Measurements from ENCODE around the gene JAK2. TPM values are rescaled to one million over a fixed set of nuclear protein-coding genes. Genes with fewer than 3 reads are reported as not detected.

The JAK2 gene
- total RNA-seq, 2 experiments from 2014 or later = 4.4 to 11.4 TPM

GRCh38 chr9:4980086-4980727 lies 4.9 kb upstream of the JAK2 start:
- intact Hi-C loops (cut with micrococcal nuclease; ENCODE audit: unreplicated experiment) = loop anchor here (5.0 to 10.0 kb wide), 3 partner anchors 318 to 855 kb away; partner anchors contain the start of genes ERMP1, PLPP6 and RIC1
- Histone ChIP-seq H3K9me2 (ENCODE audit: insufficient read depth, low read length) (no peaks in the 10 kb centered on the region), H3K36me3 (ENCODE audit: insufficient read depth, low read length) (no peaks in the 10 kb centered on the region), H4K20me1 (ENCODE audit: insufficient read depth, low read length) (no peaks in the 10 kb centered on the region), H3K4me1 (ENCODE audit: insufficient read depth, low read length, poor library complexity, severe bottlenecking) (peaks cover 17% of the 10 kb centered on the region), H3K4me2 (ENCODE audit: low read length) (no peak overlapping the region), H3K9me3 (ENCODE audit: low read length) (no peaks in the 10 kb centered on the region), H2AFZ (ENCODE audit: low read length) (no peak overlapping the region), H3K4me3 (ENCODE audit: low read depth, low read length, poor library complexity, severe bottlenecking) (no peak overlapping the region), H3K27ac (ENCODE audit: low read depth, low read length, poor library complexity, severe bottlenecking) (no peak overlapping the region), H3K79me2 (ENCODE audit: insufficient read depth, low read depth, low read length) (no peaks in the 10 kb centered on the region)
- DNase-seq (ENCODE audit: low spot score) = no peak
- BruUV-seq (replicated peaks) = no TSS peak
- ChIA-PET CTCF (ENCODE audit: unreplicated experiment) (no interaction called here), POLR2A (interaction anchor here (1.1 kb wide), 1 partner anchor 8 kb away, joined by 4 read pairs; no protein-coding TSS in a partner anchor)
- TF ChIP-seq, protein P1, sequence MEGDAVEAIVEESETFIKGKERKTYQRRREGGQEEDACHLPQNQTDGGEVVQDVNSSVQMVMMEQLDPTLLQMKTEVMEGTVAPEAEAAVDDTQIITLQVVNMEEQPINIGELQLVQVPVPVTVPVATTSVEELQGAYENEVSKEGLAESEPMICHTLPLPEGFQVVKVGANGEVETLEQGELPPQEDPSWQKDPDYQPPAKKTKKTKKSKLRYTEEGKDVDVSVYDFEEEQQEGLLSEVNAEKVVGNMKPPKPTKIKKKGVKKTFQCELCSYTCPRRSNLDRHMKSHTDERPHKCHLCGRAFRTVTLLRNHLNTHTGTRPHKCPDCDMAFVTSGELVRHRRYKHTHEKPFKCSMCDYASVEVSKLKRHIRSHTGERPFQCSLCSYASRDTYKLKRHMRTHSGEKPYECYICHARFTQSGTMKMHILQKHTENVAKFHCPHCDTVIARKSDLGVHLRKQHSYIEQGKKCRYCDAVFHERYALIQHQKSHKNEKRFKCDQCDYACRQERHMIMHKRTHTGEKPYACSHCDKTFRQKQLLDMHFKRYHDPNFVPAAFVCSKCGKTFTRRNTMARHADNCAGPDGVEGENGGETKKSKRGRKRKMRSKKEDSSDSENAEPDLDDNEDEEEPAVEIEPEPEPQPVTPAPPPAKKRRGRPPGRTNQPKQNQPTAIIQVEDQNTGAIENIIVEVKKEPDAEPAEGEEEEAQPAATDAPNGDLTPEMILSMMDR (conservative IDR thresholded peaks at IDR 0.05; ENCODE audit: low read length) = no peak
- TF ChIP-seq EZH2phosphoT487 (IDR thresholded peaks at IDR 0.05; ENCODE audit: borderline replicate concordance, low read depth, low read length) = no peak

DNA sequence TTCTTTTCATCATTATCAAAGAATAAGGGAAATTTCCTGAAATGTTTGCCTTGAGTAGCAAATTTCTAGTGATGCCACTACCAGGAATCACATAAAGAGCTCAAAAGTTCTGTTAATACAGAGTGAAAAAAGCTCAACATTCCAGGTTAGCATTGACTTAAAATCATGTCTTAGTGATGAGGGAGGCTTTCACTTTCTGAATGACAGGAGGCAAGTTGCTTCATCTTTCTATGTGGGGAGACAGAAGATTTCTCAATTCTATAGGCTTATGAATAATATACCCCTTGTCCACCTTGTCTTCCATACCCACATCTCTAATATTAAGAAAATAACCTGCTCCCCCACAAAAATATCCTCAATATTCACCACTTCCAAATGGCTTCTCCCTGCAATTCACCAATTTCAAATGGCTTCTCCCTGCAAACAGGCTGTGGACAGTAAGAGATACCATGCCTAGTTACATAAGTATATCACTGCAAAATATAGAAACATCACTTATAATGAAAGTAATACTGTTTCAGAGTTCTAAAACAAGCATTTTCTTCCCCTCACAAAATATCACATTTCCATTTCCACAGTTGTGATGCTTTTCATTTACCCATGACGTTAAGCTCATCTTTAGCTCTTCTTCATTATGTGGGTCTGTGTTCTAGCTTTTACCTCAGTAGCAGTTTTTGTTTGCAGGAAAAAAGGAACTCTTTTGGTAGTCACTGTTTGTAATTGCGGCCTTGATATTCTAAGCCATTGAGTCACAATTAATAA lies 2.2 kb upstream of the JAK2 start:
- ChIA-PET POLR2A (interaction anchor here (0.5 to 1.7 kb wide), 9 partner anchors 8 to 246 kb away, joined by 3 to 8 read pairs (median 4); no protein-coding TSS in a partner anchor), CTCF (ENCODE audit: unreplicated experiment) (interaction anchor here (0.6 to 1.1 kb wide), 2 partner anchors 44 to 220 kb away, joined by 3 read pairs; no protein-coding TSS in a partner anchor)
- no peaks in the 10 kb centered on the region for H3K9me3 ChIP-seq (ENCODE audit: low read length)
- no peak overlapping the region for H3K27ac ChIP-seq (ENCODE audit: low read depth, low read length, poor library complexity, severe bottlenecking)
- 0 out of 2 replicates have a peak, but pooled peaks cover 5% of the 10 kb centered on the region for H3K79me2 ChIP-seq (ENCODE audit: insufficient read depth, low read depth, low read length)
- H2AFZ ChIP-seq (ENCODE audit: low read length) = no peak overlapping the region; the same call in 1 of the 2 replicates
- no peak overlapping the region for H3K4me2 ChIP-seq (ENCODE audit: low read length)
- H4K20me1 ChIP-seq (ENCODE audit: insufficient read depth, low read length) = no peaks in the 10 kb centered on the region
- no TSS peak for BruUV-seq (replicated peaks)
- H3K4me3 ChIP-seq (ENCODE audit: low read depth, low read length, poor library complexity, severe bottlenecking) = no peak overlapping the region
- no peak for DNase-seq (ENCODE audit: low spot score)
- intact Hi-C loops (cut with micrococcal nuclease; ENCODE audit: unreplicated experiment) = loop anchor here (5.0 to 10.0 kb wide), 3 partner anchors 321 to 852 kb away; partner anchors contain the start of genes ERMP1, PLPP6 and RIC1
- TF ChIP-seq, protein P1 (conservative IDR thresholded peaks at IDR 0.05; ENCODE audit: low read length) = no peak
- TF ChIP-seq EZH2phosphoT487 (IDR thresholded peaks at IDR 0.05; ENCODE audit: borderline replicate concordance, low read depth, low read length) = no peak
- H3K9me2 ChIP-seq (ENCODE audit: insufficient read depth, low read length) = no peaks in the 10 kb centered on the region
- H3K36me3 ChIP-seq (ENCODE audit: insufficient read depth, low read length) = no peaks in the 10 kb centered on the region
- H3K4me1 ChIP-seq (ENCODE audit: insufficient read depth, low read length, poor library complexity, severe bottlenecking) = peaks cover 31% of the 10 kb centered on the region
